PC-3 (cell line): ENCODE results near the gene ZRANB1. TPM values are rescaled to one million over a fixed set of nuclear protein-coding genes. Genes with fewer than 3 reads are reported as not detected.

Source experiments
- ATAC-seq: fragments of 200-7000 bp; cut with Tn5 transposase; 2 replicates; pipeline ENCODE4 v1.9.1; 2020; ENCODE audit warnings: mild to moderate bottlenecking, moderate library complexity
- BruUV-seq: library from RNA; stranded (reverse); fragments of 400-500 nt; replicated peaks from 2 replicates; lab custom pipeline; 2021; lab: Mats Ljungman, UMichigan
- CTCF ChIA-PET: fragments of 300-600 bp; sonication (Branson Sonifier 250); formaldehyde crosslinking; loops from one replicate; lab custom pipeline; 2022; ENCODE audit warnings: antibody characterized with exemption; lab: Charles Lee
- POLR2A ChIA-PET: fragments of 300-600 bp; sonication (Branson Sonifier 250); formaldehyde crosslinking; loops from one replicate; lab custom pipeline; 2022; ENCODE audit warnings: antibody characterized with exemption; ENCODE audit not compliant: unreplicated experiment; lab: Charles Lee
- DNase-seq: peaks from one replicate; pipeline ENCODE4 v3.0.0-alpha.2; 2015
- H2AFZ ChIP-seq: fragments of 300-600 bp; sonication (generic); 2 replicates; pipeline ENCODE4 v1.6.0; 2016; ENCODE audit warnings: antibody characterized with exemption, low read length
- H3F3A ChIP-seq: fragments of 300-600 bp; sonication (generic); one replicate; pipeline ENCODE4 v1.6.0; 2017; ENCODE audit warnings: antibody characterized with exemption, low read length, control low read depth, mild to moderate bottlenecking; ENCODE audit not compliant: unreplicated experiment
- H3K27ac ChIP-seq: fragments of 300-600 bp; sonication (generic); 2 replicates; pipeline ENCODE4 v1.5.1; 2016; ENCODE audit warnings: mild to moderate bottlenecking, low read length
- H3K27me3 ChIP-seq: fragments of 300-600 bp; sonication (generic); 2 replicates; pipeline ENCODE4 v1.6.1; 2016; ENCODE audit warnings: low read length, mixed read lengths
- H3K36me3 ChIP-seq: fragments of 300-600 bp; sonication (generic); 2 replicates; pipeline ENCODE4 v1.6.1; 2016; ENCODE audit warnings: low read depth, mixed run types, low read length, mixed read lengths
- H3K4me1 ChIP-seq: fragments of 300-600 bp; sonication (generic); 2 replicates; pipeline ENCODE4 v1.5.1; 2016; ENCODE audit warnings: low read length; ENCODE audit not compliant: insufficient read depth
- H3K4me2 ChIP-seq: fragments of 300-600 bp; sonication (generic); 2 replicates; pipeline ENCODE4 v1.6.0; 2016; ENCODE audit warnings: low read length
- H3K4me3 ChIP-seq: fragments of 300-600 bp; sonication (generic); 2 replicates; pipeline ENCODE4 v1.5.1; 2016; ENCODE audit warnings: mild to moderate bottlenecking, low read length, mixed read lengths
- H3K79me2 ChIP-seq: fragments of 300-600 bp; sonication (generic); 2 replicates; pipeline ENCODE4 v1.6.1; 2017; ENCODE audit warnings: low read length, mixed read lengths
- H3K9ac ChIP-seq: fragments of 300-600 bp; sonication (generic); 2 replicates; pipeline ENCODE4 v1.6.0; 2016; ENCODE audit warnings: mild to moderate bottlenecking, low read length
- H3K9me2 ChIP-seq: fragments of 300-600 bp; sonication (generic); replicated peaks from 2 replicates; pipeline ENCODE4 v1.6.1; 2016; ENCODE audit warnings: mixed run types, low read length, mixed read lengths
- H3K9me3 ChIP-seq: fragments of 300-600 bp; sonication (generic); 2 replicates; pipeline ENCODE4 v1.6.1; 2016; ENCODE audit warnings: low read length, mixed read lengths
- H4K20me1 ChIP-seq: fragments of 300-600 bp; sonication (generic); 2 replicates; pipeline ENCODE4 v1.6.1; 2016; ENCODE audit warnings: low read length, mixed read lengths
- CTCF ChIP-seq: fragments of 300-600 bp; sonication (generic); conservative IDR thresholded peaks from 2 replicates; pipeline ENCODE4 v1.5.1; 2017; ENCODE audit warnings: antibody characterized with exemption, low read depth, mild to moderate bottlenecking, low read length
- EZH2 ChIP-seq: fragments of 300-600 bp; sonication (generic); IDR thresholded peaks from one replicate; pipeline ENCODE4 v1.6.1; 2017; ENCODE audit warnings: antibody characterized with exemption, mild to moderate bottlenecking, low read length; ENCODE audit not compliant: unreplicated experiment
- EZH2phosphoT487 ChIP-seq: fragments of 300-600 bp; sonication (generic); IDR thresholded peaks from 2 replicates; pipeline ENCODE4 v1.6.1; 2018; ENCODE audit warnings: mild to moderate bottlenecking, antibody characterized with exemption, low read length, borderline replicate concordance
- intact Hi-C: fragments of 100-400 bp; cut with micrococcal nuclease; formaldehyde crosslinking; loops from 2 replicates; pipeline ENCODE4 v1.9.0; 2023
- total RNA-seq: library from RNA; depleted of rRNA; stranded (reverse); fragments of >200 nt; gene quantifications from 2 replicates; pipeline ENCODE4 v1.2.3, GENCODE V29; 2014

Gene ZRANB1
- total RNA-seq, 1 experiment from 2014 or later: 12.8 TPM

- Histone ChIP-seq H3K9ac (no peak overlapping the region), H3F3A (no peaks in the 10 kb centered on the region), H3K9me3 (no peaks in the 10 kb centered on the region), H4K20me1 (no peaks in the 10 kb centered on the region), H3K4me3 (no peak overlapping the region), H3K79me2 (peaks cover 78% of the 10 kb centered on the region), H3K27me3 (no peaks in the 10 kb centered on the region), H3K4me1 (no peaks in the 10 kb centered on the region), H3K9me2 (no peaks in the 10 kb centered on the region), H3K4me2 (no peak overlapping the region), H2AFZ (no peak overlapping the region), H3K27ac (no peak overlapping the region), H3K36me3 (no peaks in the 10 kb centered on the region; the same call in 1 of the 2 replicates)
- POLR2A ChIA-PET: interaction anchor here (0.6 kb wide), 1 partner anchor 13 kb away, joined by 3 read pairs; no protein-coding TSS in a partner anchor
- DNase-seq (no peak), ATAC-seq (no peak)
- intact Hi-C loops: no loop called here
- no peak for TF ChIP-seq EZH2
- no peak for TF ChIP-seq EZH2phosphoT487
- no peak for TF ChIP-seq CTCF
- no TSS peak for BruUV-seq
- CTCF ChIA-PET: no interaction called here
Observed at GRCh38 chr10:125020871-125021270, 78.9 kb downstream of the ZRANB1 start.

GRCh38 chr10:125021686-125022344 lies 79.9 kb downstream of the ZRANB1 start:
- Histone ChIP-seq H3K36me3 (no peaks in the 10 kb centered on the region; the same call in 1 of the 2 replicates), H3K9ac (no peak overlapping the region), H3K4me3 (no peak overlapping the region), H3K9me3 (no peaks in the 10 kb centered on the region), H3K4me1 (no peaks in the 10 kb centered on the region), H2AFZ (no peak overlapping the region), H3K4me2 (no peak overlapping the region), H4K20me1 (no peaks in the 10 kb centered on the region), H3K79me2 (peaks cover 80% of the 10 kb centered on the region), H3K27ac (no peak overlapping the region), H3F3A (no peaks in the 10 kb centered on the region), H3K9me2 (no peaks in the 10 kb centered on the region), H3K27me3 (no peaks in the 10 kb centered on the region)
- intact Hi-C loops: no loop called here
- DNase-seq: no peak
- no peak for TF ChIP-seq EZH2phosphoT487
- ChIA-PET CTCF (no interaction called here), POLR2A (interaction anchor here (0.6 kb wide), 1 partner anchor 12 kb away, joined by 3 read pairs; no protein-coding TSS in a partner anchor)
- no peak for ATAC-seq
- BruUV-seq: no TSS peak

GRCh38 chr10:125022671-125023070 lies 80.7 kb downstream of the ZRANB1 start:
- Histone ChIP-seq H3K9me2 (no peaks in the 10 kb centered on the region), H3K9me3 (no peaks in the 10 kb centered on the region), H3K4me2 (no peak overlapping the region), H3K4me1 (no peaks in the 10 kb centered on the region), H3K79me2 (peaks cover 88% of the 10 kb centered on the region), H3K36me3 (no peaks in the 10 kb centered on the region; the same call in 1 of the 2 replicates), H3F3A (no peaks in the 10 kb centered on the region), H3K9ac (no peak overlapping the region), H3K4me3 (no peak overlapping the region), H4K20me1 (no peaks in the 10 kb centered on the region), H3K27me3 (no peaks in the 10 kb centered on the region), H2AFZ (no peak overlapping the region), H3K27ac (no peak overlapping the region)
- DNase-seq: no peak
- TF ChIP-seq EZH2: no peak
- no peak for TF ChIP-seq CTCF
- TF ChIP-seq EZH2phosphoT487: no peak
- BruUV-seq: no TSS peak
- intact Hi-C loops: no loop called here
- ATAC-seq: no peak
- ChIA-PET POLR2A (no interaction called here), CTCF (no interaction called here)
